A673 (cell line): ENCODE measurements around the gene IQGAP2. TPM values are rescaled to one million over a fixed set of nuclear protein-coding genes. Genes with fewer than 3 reads are reported as not detected.

Experiments
- BruUV-seq: library from RNA; stranded (reverse); fragments of 400-500 nt; replicated peaks from 2 replicates; lab custom pipeline; 2021; lab: Mats Ljungman, UMichigan
- CTCF ChIA-PET: fragments of 300-600 bp; sonication (Branson Sonifier 250); formaldehyde crosslinking; loops from one replicate; lab custom pipeline; 2022; ENCODE audit warnings: antibody characterized with exemption; lab: Charles Lee
- POLR2A ChIA-PET: fragments of 300-600 bp; sonication (Branson Sonifier 250); formaldehyde crosslinking; loops from one replicate; lab custom pipeline; 2022; ENCODE audit warnings: antibody characterized with exemption; ENCODE audit not compliant: low non-redundant PET; lab: Charles Lee
- DNase-seq: peaks from one replicate; pipeline ENCODE4 v3.0.0-alpha.2; 2015; ENCODE audit warnings: low spot score
- H3K27ac ChIP-seq: fragments of 200-600 bp; sonication (generic); 2 replicates; pipeline ENCODE4 v1.5.1; 2016; ENCODE audit warnings: mixed run types, low read depth, mild to moderate bottlenecking, mixed read lengths, antibody characterized with exemption, low read length; ENCODE audit not compliant: poor library complexity, severe bottlenecking
- H3K27me3 ChIP-seq: fragments of 200-600 bp; sonication (generic); replicated peaks from 2 replicates; pipeline ENCODE4 v1.6.1; 2017; ENCODE audit warnings: mixed run types, low read depth, mild to moderate bottlenecking, mixed read lengths, antibody characterized with exemption, low read length; ENCODE audit not compliant: insufficient read depth, poor library complexity
- H3K36me3 ChIP-seq: fragments of 200-600 bp; sonication (generic); 2 replicates; pipeline ENCODE4 v1.6.1; 2016; ENCODE audit warnings: mixed run types, mild to moderate bottlenecking, mixed read lengths, antibody characterized with exemption, low read length; ENCODE audit not compliant: insufficient read depth, poor library complexity, severe bottlenecking
- H3K4me1 ChIP-seq: fragments of 200-600 bp; sonication (generic); 2 replicates; pipeline ENCODE4 v1.6.1; 2017; ENCODE audit warnings: mixed run types, mild to moderate bottlenecking, mixed read lengths, antibody characterized with exemption, low read length; ENCODE audit not compliant: insufficient read depth, poor library complexity, severe bottlenecking
- H3K4me3 ChIP-seq: fragments of 200-600 bp; sonication (generic); 2 replicates; pipeline ENCODE4 v1.5.1; 2016; ENCODE audit warnings: low read depth, mixed run types, mild to moderate bottlenecking, mixed read lengths, low read length; ENCODE audit not compliant: poor library complexity, severe bottlenecking
- H3K9me3 ChIP-seq: fragments of 200-600 bp; sonication (generic); 2 replicates; pipeline ENCODE4 v1.6.1; 2016; ENCODE audit warnings: mixed run types, low read depth, mild to moderate bottlenecking, mixed read lengths, antibody characterized with exemption, low read length; ENCODE audit not compliant: poor library complexity, severe bottlenecking
- EZH2 ChIP-seq: fragments of 200-600 bp; sonication (generic); IDR thresholded peaks from 2 replicates; pipeline ENCODE4 v1.6.1; 2017; ENCODE audit warnings: borderline replicate concordance, low read depth, mild to moderate bottlenecking, mixed read lengths, antibody characterized with exemption, low read length; ENCODE audit not compliant: poor library complexity, severe bottlenecking
- intact Hi-C: fragments of 100-400 bp; cut with micrococcal nuclease; formaldehyde crosslinking; loops from one replicate; pipeline ENCODE4 v1.10.0; 2022; ENCODE audit not compliant: unreplicated experiment
- total RNA-seq: library from RNA; stranded (reverse); gene quantifications from 2 replicates; pipeline ENCODE4 v1.2.3, GENCODE V29; 2021
- TF ChIP-seq, protein P1 (sequence below): fragments of 300-800, 200-600 bp; sonication (generic); conservative IDR thresholded peaks from 2 replicates; pipeline ENCODE4 v1.5.1; 2017; ENCODE audit warnings: low read depth, mild to moderate bottlenecking, antibody characterized with exemption, low read length, moderate library complexity, mixed read lengths

IQGAP2 gene
- total RNA-seq, 1 experiment from 2014 or later, result 26.8 TPM

DNA sequence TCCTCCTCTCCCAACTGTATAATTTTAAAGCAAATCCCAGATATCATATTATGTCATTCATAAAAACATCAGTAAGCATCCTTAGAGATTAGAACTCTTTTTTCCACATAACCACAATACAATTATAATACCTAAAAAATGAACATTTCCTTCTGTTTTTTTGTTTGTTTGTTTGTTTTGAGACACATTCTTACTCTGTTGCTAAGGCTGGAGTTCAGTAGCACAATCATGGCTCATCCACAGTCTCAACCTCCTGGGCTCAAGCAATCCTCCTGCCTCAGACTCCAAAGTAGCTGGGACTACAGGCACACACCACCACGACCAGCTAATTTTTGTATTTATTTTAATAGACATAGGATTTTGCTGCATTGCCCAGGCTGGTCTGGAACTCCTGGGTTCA lies 320.8 kb downstream of the IQGAP2 start:
- no TSS peak for BruUV-seq
- DNase-seq, result no peak
- Histone ChIP-seq H3K27me3 (no peaks in the 10 kb centered on the region), H3K9me3 (peaks cover 21% of the 10 kb centered on the region), H3K4me3 (no peak overlapping the region), H3K36me3 (peaks cover 56% of the 10 kb centered on the region), H3K4me1 (peaks cover 15% of the 10 kb centered on the region), H3K27ac (no peak overlapping the region)
- ChIA-PET POLR2A (no interaction called here), CTCF (no interaction called here)
- intact Hi-C loops, result no loop called here
- TF ChIP-seq, protein P1, sequence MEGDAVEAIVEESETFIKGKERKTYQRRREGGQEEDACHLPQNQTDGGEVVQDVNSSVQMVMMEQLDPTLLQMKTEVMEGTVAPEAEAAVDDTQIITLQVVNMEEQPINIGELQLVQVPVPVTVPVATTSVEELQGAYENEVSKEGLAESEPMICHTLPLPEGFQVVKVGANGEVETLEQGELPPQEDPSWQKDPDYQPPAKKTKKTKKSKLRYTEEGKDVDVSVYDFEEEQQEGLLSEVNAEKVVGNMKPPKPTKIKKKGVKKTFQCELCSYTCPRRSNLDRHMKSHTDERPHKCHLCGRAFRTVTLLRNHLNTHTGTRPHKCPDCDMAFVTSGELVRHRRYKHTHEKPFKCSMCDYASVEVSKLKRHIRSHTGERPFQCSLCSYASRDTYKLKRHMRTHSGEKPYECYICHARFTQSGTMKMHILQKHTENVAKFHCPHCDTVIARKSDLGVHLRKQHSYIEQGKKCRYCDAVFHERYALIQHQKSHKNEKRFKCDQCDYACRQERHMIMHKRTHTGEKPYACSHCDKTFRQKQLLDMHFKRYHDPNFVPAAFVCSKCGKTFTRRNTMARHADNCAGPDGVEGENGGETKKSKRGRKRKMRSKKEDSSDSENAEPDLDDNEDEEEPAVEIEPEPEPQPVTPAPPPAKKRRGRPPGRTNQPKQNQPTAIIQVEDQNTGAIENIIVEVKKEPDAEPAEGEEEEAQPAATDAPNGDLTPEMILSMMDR, result no peak
- TF ChIP-seq EZH2, result no peak

- no peaks in the 10 kb centered on the region for H3K27me3 ChIP-seq
- no peak for TF ChIP-seq EZH2
- TF ChIP-seq, protein P1, result no peak
- H3K36me3 ChIP-seq, result peaks cover 64% of the 10 kb centered on the region
- intact Hi-C loops, result no loop called here
- POLR2A ChIA-PET, result interaction anchor here (0.7 kb wide), 1 partner anchor 181 kb away, joined by 7 read pairs; no protein-coding TSS in a partner anchor
- H3K4me1 ChIP-seq, result peaks cover 7% of the 10 kb centered on the region
- H3K4me3 ChIP-seq, result no peak overlapping the region
- no peak for DNase-seq
- H3K9me3 ChIP-seq, result peaks cover 31% of the 10 kb centered on the region
- H3K27ac ChIP-seq, result no peak overlapping the region
- BruUV-seq, result no TSS peak
- CTCF ChIA-PET, result no interaction called here
Observed at GRCh38 chr5:76724871-76725270, 321.8 kb downstream of the IQGAP2 start.

- peaks cover 74% of the 10 kb centered on the region for H3K36me3 ChIP-seq
- no peaks in the 10 kb centered on the region for H3K4me1 ChIP-seq
- intact Hi-C loops, result no loop called here
- peaks cover 35% of the 10 kb centered on the region for H3K9me3 ChIP-seq
- POLR2A ChIA-PET, result no interaction called here
- H3K4me3 ChIP-seq, result no peak overlapping the region
- H3K27ac ChIP-seq, result no peak overlapping the region
- CTCF ChIA-PET, result no interaction called here
- DNase-seq, result no peak
- TF ChIP-seq EZH2, result no peak
- TF ChIP-seq, protein P1, result no peak
- no peaks in the 10 kb centered on the region for H3K27me3 ChIP-seq
- BruUV-seq, result no TSS peak
Observed at GRCh38 chr5:76728965-76729364, 325.9 kb downstream of the IQGAP2 start.
